GM23338 (cell line): Measurements from ENCODE around the gene SOWAHA.

ENCODE experiments used
- CTCF ChIP-seq, 2 experiments: fragments of 200-600 bp in 1 of 2; sonication (generic) in 1 of 2; conservative IDR thresholded peaks; 2 replicates each; pipeline versions ENCODE4 v1.5.1 to v1.6.1; 2016 to 2017; ENCODE audit warnings: antibody characterized with exemption in 2 of 2, low read depth in 2 of 2, mild to moderate bottlenecking in 2 of 2, moderate library complexity in 1 of 2
- EZH2 ChIP-seq: fragments of 200-600 bp; sonication (generic); IDR thresholded peaks from one replicate; pipeline ENCODE4 v1.8.0; 2017; ENCODE audit warnings: antibody characterized with exemption, mild to moderate bottlenecking, low read depth; ENCODE audit not compliant: unreplicated experiment
- EZH2phosphoT487 ChIP-seq: fragments of 200-600 bp; sonication (generic); IDR thresholded peaks from one replicate; pipeline ENCODE4 v1.8.1; 2018; ENCODE audit warnings: antibody characterized with exemption; ENCODE audit not compliant: unreplicated experiment
- POLR2AphosphoS5 ChIP-seq: IDR thresholded peaks from 2 replicates; pipeline ENCODE4 v1.6.1; 2016; ENCODE audit warnings: antibody characterized with exemption, low read depth
- ZNF114 ChIP-seq: fragments of 250-450 bp; sonication (Bioruptor Pico); IDR thresholded peaks from 2 replicates; pipeline ENCODE4 v1.5.0; 2020; ENCODE audit warnings: mild to moderate bottlenecking, moderate library complexity
- ZNF331 ChIP-seq: fragments of 250-450 bp; sonication (Bioruptor Pico); IDR thresholded peaks from 2 replicates; pipeline ENCODE4 v1.5.0; 2020; ENCODE audit warnings: low read depth, mild to moderate bottlenecking, moderate library complexity

- TF ChIP-seq POLR2AphosphoS5, result no peak
- no peak for TF ChIP-seq CTCF (conservative IDR thresholded peaks at IDR 0.05; ENCODE audit: low read depth in 2 of 2)
- no peak for TF ChIP-seq EZH2
- TF ChIP-seq ZNF331 (CRISPR knock-in tag), result no peak
- no peak for TF ChIP-seq ZNF114 (CRISPR knock-in tag)
- no peak for TF ChIP-seq EZH2phosphoT487
Measured at GRCh38 chr5:132840896-132841295, 27.8 kb downstream of the SOWAHA start.
